Tibial nerve (tissue), 4 donors: ENCODE data around the gene TMEM26. TPM values are rescaled to one million over a fixed set of nuclear protein-coding genes. Genes with fewer than 3 reads are reported as not detected.

ENCODE experiments used
- DNase-seq, 2 donors: peaks; one replicate each; pipeline ENCODE4 v3.0.0-alpha.2; 2019; ENCODE audit warnings: low spot score in 2 of 2
- H3K27ac ChIP-seq, 4 donors: fragments of 200-600 bp; sonication (generic) in 3 of 4; one replicate each; pipeline ENCODE4 v1.5.1; 2017 to 2019; ENCODE audit warnings: mild to moderate bottlenecking in 1 of 4
- H3K27me3 ChIP-seq, 2 donors: fragments of 200-600 bp; sonication (generic) in 1 of 2; one replicate each; pipeline versions ENCODE4 v1.5.1 to v1.6.0; 2017 to 2019
- H3K36me3 ChIP-seq, 3 donors: fragments of 200-600 bp; sonication (generic); one replicate each; pipeline ENCODE4 v1.5.1; 2018 to 2019
- H3K4me1 ChIP-seq, 4 donors: fragments of 200-600 bp; sonication (generic) in 3 of 4; one replicate each; pipeline ENCODE4 v1.5.1; 2017 to 2019
- H3K4me3 ChIP-seq, 4 donors: fragments of 200-600 bp; sonication (generic) in 3 of 4; one replicate each; pipeline ENCODE4 v1.5.1; 2017 to 2019; ENCODE audit warnings: mild to moderate bottlenecking in 1 of 4, moderate library complexity in 1 of 4
- H3K9me3 ChIP-seq, 4 donors: fragments of 200-600 bp; sonication (generic) in 3 of 4; one replicate each; pipeline ENCODE4 v1.5.1; 2017 to 2019
- CTCF ChIP-seq, 5 experiments: fragments of 200-600 bp in 3 of 5; fragments of 450-650 bp in 2 of 5; sonication (generic) in 3 of 5; IDR thresholded peaks; one replicate each; pipeline ENCODE4 v1.5.1; 2016 to 2019; ENCODE audit warnings: antibody characterized with exemption in 5 of 5, mild to moderate bottlenecking in 3 of 5, moderate library complexity in 2 of 5
- EP300 ChIP-seq, 2 donors: sonication (generic); formaldehyde crosslinking; IDR thresholded peaks; one replicate each; pipeline ENCODE4 v1.6.1; 2017; ENCODE audit warnings: antibody characterized with exemption in 2 of 2, mild to moderate bottlenecking in 1 of 2
- POLR2A ChIP-seq, 2 donors: fragments of 450-650 bp; IDR thresholded peaks; one replicate each; pipeline ENCODE4 v1.6.1; 2017; ENCODE audit warnings: antibody characterized with exemption in 2 of 2, mild to moderate bottlenecking in 2 of 2, moderate library complexity in 2 of 2
- WGBS, 2 donors: methylation state at CpG; one replicate each; pipeline ENCODE4 v1.1.5; 2018; 5-methylcytosine and 5-hydroxymethylcytosine counted together
- total RNA-seq, 4 donors: library from RNA; depleted of rRNA; stranded (reverse); fragments of >200 nt; gene quantifications; one replicate each; pipeline ENCODE4 v1.1.0, GENCODE V29; 2016

TMEM26 gene
- total RNA-seq, 4 donors from 2014 or later: 0.22 TPM; not detected in 3

DNA sequence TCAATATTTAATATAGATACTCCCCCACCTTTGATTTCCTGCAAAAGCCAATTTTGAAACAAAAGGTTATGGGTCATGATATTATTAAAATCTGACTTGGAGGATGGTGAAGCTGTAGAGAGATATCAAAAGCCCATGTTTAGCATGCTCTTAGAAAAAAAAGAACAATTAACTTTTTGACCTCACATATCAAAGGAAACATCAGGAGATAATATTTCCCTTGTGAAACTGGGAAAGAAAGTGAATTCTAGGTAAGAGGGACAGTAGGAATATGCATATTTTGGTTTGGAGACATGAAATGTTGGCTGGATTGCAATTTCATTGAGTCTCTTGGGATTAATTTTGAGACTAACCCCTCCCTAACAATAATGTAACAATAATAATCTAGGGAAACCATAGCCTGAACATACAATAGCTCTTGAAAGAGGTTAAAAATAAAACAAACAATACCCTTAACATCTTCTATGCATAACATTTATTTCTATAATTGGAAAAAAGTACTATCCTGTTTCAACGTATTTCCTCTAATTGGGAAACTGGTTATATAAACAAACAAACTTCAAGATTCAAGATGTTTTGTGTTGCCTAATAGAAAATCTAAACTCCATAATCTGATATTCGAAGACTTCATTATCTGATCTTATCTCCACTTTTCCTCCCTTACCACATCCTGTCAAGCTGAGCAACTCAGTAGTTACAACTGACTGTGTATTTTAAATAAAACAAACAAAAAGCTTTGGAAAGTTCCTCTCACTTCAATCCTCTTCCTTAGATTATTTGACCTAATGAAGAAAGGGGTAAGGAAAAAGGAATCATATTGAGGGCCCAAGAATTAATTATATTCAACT is 14.8 kb downstream of the TMEM26 start:
- no peaks in the 10 kb centered on the region for H3K9me3 ChIP-seq
- H3K27me3 ChIP-seq: no peaks in the 10 kb centered on the region
- H3K36me3 ChIP-seq: no peaks in the 10 kb centered on the region
- H3K4me3 ChIP-seq: no peak overlapping the region
- no peak overlapping the region for H3K27ac ChIP-seq
- TF ChIP-seq EP300 (IDR thresholded peaks at IDR 0.05): no peak
- TF ChIP-seq POLR2A (IDR thresholded peaks at IDR 0.05): no peak
- no peak for TF ChIP-seq CTCF (IDR thresholded peaks at IDR 0.05)
- 51 to 58% methylated on average over 2 of the region's 2 CpGs for WGBS, 2 donors
- DNase-seq: no peak
- no peaks in the 10 kb centered on the region for H3K4me1 ChIP-seq

- TF ChIP-seq POLR2A (IDR thresholded peaks at IDR 0.05): no peak
- no peak for TF ChIP-seq EP300 (IDR thresholded peaks at IDR 0.05)
- TF ChIP-seq CTCF (IDR thresholded peaks at IDR 0.05): no peak
- 79 to 80% methylated on average over 1 of the region's 1 CpG for WGBS, 2 donors
- Histone ChIP-seq H3K9me3 (peaks cover 0 to 58% (median 4%) of the 10 kb centered on the region in 4 donors), H3K27me3 (no peaks in the 10 kb centered on the region), H3K4me1 (no peaks in the 10 kb centered on the region), H3K4me3 (no peak overlapping the region), H3K27ac (no peak overlapping the region), H3K36me3 (no peaks in the 10 kb centered on the region)
- DNase-seq: no peak
These were observed 30.0 kb downstream of the TMEM26 start for GRCh38 chr10:61423178-61423577.

DNA sequence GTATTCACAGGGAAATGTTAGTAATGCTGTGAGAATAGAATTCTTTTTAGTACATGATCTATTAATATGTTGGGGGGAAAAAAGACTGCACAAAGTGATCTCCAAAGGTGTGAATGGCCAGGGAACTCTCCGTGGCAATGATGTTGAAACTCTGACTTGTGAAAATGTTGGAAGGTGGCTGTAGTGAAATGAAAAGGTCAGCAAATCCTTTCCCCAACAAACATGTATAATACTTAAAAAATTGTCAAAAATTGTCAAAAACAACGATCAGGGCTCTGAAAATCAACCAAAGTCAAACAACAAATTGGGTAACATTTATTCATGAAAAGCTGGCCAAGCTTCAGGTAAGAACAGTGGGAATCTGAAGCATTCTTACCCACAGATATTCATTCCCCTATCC is 35.5 kb downstream of the TMEM26 start:
- TF ChIP-seq EP300 (IDR thresholded peaks at IDR 0.05) (no peak), POLR2A (IDR thresholded peaks at IDR 0.05) (no peak), CTCF (IDR thresholded peaks at IDR 0.05) (no peak)
- peaks cover 0 to 35% (median 2%) of the 10 kb centered on the region in 4 donors for H3K9me3 ChIP-seq
- no peaks in the 10 kb centered on the region for H3K36me3 ChIP-seq
- no peak overlapping the region for H3K27ac ChIP-seq
- no peak for DNase-seq
- no peaks in the 10 kb centered on the region for H3K4me1 ChIP-seq
- H3K4me3 ChIP-seq: no peak overlapping the region
- WGBS, 2 donors: 75% methylated on average over 2 of the region's 2 CpGs
- no peaks in the 10 kb centered on the region for H3K27me3 ChIP-seq

- DNase-seq: no peak
- no peak overlapping the region for H3K27ac ChIP-seq
- no peak for TF ChIP-seq EP300 (IDR thresholded peaks at IDR 0.05)
- H3K9me3 ChIP-seq: peaks cover 0 to 19% (median 0%) of the 10 kb centered on the region in 4 donors
- peaks cover 0 to 5% (median 0%) of the 10 kb centered on the region in 4 donors for H3K4me1 ChIP-seq
- no peaks in the 10 kb centered on the region for H3K36me3 ChIP-seq
- H3K4me3 ChIP-seq: no peak overlapping the region
- H3K27me3 ChIP-seq: no peaks in the 10 kb centered on the region
These were observed 37.4 kb downstream of the TMEM26 start for GRCh38 chr10:61415824-61416223.

- no peaks in the 10 kb centered on the region for H3K27me3 ChIP-seq
- no peak overlapping the region for H3K27ac ChIP-seq
- no peak overlapping the region for H3K4me3 ChIP-seq
- TF ChIP-seq POLR2A (IDR thresholded peaks at IDR 0.05): no peak
- TF ChIP-seq CTCF (IDR thresholded peaks at IDR 0.05): no peak
- TF ChIP-seq EP300 (IDR thresholded peaks at IDR 0.05): no peak
- 33 to 42% methylated on average over 2 of the region's 2 CpGs for WGBS, 2 donors
- DNase-seq: no peak
- H3K9me3 ChIP-seq: no peaks in the 10 kb centered on the region
- peaks cover 0 to 13% (median 1%) of the 10 kb centered on the region in 4 donors for H3K4me1 ChIP-seq
- no peaks in the 10 kb centered on the region for H3K36me3 ChIP-seq
These were observed 41.5 kb downstream of the TMEM26 start for GRCh38 chr10:61411706-61412105.
